HUDEP-2 (cell line): ENCODE measurements around the gene B4GALT3.

Experiments used
- DNase-seq, 76 experiments: peaks; one replicate each; lab custom pipeline; 2025; ENCODE audit not compliant: unreplicated experiment in 76 of 76; lab: John Stamatoyannopoulos, UW

B4GALT3 gene

GRCh38 chr1:161206411-161207140 lies 29.3 kb upstream of the B4GALT3 start:
- DNase-seq = no peak

DNA sequence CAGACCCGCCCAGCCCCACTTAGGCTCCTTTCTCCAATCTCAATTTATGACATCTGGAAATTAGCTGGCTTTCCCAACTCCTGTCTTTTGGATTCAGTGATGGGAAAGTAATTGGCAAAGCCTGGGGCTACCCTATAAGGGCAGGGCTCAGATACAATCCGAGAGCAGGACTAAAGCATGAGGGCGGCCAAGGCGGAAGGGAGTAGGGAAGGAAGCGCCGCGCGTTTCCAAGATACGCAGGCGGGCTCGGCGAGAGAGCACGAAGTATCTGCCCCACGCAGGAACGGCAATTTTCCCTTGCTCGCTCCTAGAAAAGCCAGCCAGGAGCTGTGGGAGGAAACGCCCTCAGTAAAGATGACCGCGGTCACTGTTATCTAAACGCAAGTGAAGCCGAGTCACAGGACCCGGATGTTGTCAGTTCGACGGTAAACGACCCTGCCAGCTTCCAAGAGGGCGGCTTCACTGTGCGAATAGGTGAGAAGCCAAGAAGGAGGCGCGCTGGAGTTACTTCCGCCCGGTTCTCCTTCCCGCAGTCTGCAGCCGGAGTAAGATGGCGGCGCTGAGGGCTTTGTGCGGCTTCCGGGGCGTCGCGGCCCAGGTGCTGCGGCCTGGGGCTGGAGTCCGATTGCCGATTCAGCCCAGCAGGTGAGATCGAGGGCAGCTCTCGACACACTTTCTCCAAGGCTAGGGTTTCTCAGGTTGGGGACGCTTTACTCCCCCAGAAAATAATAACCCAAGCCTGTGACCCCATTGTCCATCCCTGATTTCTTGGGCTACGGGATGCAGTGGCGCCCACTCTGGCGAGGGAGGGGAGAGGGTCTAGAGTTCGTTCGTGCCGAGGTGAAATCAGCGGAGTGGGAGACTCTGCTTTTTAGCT lies 24.8 kb upstream of the B4GALT3 start, which contains the start of gene NDUFS2:
TSS of gene NDUFS2 (plus strand) at position 532 of the 877 bp plus-strand sequence. CDS start at position 551, 19 bp downstream.
- peak in 75 of 76 experiments; percentile 40 to 98 (median 94) for DNase-seq

DNA sequence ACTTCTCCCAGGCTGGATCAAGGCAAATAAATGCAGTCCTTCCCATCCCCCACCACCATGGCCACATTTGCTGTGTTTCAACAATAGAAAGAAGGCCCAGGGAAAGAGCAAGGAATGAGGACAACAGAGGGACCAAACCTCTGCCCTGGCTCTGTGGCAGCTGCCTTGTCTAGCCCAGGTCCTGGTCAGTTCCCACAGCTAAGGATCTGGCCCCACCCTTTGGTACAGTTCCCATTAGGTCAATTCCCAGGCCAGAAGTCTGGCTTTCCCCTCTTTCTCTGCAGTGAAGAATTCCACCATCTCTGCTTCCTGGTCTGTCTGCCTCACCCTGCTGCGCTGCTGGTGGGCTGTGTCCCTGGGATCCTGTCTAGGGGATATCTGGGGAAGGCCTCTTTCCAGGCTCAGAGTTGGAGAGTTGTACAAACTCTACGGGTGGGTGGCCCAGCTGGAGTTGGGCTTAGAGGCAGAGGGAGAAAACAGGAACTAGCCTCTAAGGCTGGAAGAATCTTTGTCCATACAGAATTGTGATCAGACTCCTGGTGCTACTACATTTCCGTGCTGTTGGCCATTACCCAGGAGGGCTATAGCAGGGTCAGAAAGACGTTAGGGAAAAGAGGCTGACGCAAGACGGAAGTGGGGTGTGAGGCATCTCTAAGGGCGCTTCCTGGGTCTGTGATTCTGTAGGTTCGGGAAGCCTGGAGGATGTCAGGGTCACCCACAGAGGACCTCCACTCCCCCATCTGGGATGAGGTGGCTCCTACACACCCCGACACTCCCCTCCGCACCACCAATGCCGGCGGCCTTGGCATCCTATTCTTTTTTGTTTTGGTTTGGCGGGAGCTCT lies 23.9 kb upstream of the B4GALT3 start:
- peak in 2 of 76 experiments; percentile 7 to 17 for DNase-seq

GRCh38 chr1:161200421-161200991 lies 23.2 kb upstream of the B4GALT3 start:
- no peak for DNase-seq

GRCh38 chr1:161199506-161200139 lies 22.3 kb upstream of the B4GALT3 start:
- no peak for DNase-seq

DNA sequence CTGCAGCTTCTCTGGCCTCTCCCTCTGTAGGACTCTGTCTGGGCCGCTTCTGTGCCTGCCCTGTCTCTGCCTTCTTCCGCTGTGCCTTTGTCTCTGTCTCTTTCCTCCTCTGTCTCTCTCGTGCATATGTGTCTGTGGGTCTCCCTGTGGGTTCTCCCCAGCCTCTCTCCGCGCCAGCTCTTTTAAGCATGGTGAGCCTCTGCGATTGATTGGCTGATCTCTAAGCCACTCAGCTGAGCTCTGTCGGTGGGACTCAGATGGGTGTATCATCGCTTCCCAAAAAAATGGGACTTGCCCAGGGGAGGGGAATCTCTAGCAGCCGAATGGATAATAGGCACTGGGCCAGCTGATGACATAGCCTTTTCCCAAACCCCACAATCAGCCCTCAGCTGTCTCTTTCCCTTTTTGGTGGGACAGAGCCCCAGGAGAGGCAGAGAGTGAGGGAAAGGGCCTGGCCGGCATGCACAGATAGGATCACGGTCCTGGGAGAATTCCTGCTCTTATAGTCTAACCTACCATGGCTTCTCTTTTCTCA lies 21.7 kb upstream of the B4GALT3 start, which contains the start of gene ADAMTS4:
TSS of gene ADAMTS4 (minus strand) at position 158 of the 535 bp plus-strand sequence. CDS start 427 bp downstream, outside the sequence.
- no peak for DNase-seq

DNA sequence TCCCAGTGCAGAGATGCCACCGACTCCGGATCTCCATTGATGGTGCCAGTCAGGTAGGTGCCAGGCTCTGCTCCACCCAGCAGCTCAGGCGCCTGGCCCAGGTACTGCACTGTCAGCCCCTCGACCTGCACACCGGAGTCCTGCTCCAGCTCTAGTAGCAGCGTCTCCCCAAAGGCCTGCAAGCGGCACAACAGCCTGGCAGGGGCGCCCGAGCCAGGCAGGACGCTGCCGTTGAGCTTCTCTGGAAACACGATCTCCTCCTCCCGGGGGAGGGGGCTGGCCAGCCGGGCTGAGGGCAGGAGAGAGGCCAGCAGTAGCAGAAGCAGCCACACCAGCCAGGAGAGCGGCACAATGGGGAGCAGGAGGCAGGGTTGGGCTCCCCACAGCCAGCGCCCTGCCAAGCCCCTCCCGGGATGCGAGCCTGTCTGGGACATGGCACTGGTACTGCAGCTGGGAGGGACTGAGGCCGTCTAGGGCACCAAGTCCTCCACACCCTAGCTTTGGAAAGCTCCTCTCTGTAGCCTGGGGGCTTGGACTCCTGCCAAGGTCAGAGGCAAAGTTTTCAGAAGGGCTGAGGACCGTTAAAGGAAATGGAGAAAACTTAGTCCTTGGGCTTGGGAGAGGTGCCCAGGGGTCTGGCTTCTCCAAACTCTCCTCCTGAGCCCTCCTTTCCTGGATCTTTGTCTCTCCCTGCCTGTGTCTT lies 21.0 kb upstream of the B4GALT3 start:
- DNase-seq = peak in 15 of 76 experiments; percentile 6 to 57 (median 21)

DNA sequence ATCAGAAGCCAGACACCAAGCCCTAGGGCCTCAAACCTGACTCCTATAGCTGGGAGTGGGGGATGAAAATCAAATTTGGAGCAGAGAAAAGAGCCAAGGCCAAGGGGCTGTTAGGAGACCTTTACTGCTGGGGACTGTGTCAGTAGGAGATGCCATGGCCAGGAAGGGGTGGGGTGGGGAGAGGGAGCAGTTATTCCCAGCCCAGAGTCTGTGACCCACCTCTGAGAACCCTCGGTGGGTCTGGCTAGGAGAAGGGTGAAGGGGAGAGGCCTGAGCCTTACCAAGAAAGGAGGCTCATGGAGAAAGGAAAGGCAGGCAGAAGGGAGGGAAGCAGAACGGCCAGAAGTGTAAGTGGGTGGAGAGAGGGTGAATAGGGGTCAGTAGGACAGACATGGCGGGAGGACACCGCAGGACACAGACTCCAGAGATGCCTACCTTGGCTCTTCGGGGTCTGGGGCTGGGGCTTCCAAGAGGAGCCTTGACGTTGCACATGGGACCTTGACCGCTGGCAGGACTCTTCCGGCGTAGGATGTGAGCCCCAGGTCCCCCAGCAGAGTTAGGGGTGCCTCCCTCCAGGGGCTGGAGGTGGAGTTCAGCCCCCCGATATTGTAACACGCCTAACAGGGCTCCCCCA lies 20.4 kb upstream of the B4GALT3 start:
- no peak for DNase-seq

DNA sequence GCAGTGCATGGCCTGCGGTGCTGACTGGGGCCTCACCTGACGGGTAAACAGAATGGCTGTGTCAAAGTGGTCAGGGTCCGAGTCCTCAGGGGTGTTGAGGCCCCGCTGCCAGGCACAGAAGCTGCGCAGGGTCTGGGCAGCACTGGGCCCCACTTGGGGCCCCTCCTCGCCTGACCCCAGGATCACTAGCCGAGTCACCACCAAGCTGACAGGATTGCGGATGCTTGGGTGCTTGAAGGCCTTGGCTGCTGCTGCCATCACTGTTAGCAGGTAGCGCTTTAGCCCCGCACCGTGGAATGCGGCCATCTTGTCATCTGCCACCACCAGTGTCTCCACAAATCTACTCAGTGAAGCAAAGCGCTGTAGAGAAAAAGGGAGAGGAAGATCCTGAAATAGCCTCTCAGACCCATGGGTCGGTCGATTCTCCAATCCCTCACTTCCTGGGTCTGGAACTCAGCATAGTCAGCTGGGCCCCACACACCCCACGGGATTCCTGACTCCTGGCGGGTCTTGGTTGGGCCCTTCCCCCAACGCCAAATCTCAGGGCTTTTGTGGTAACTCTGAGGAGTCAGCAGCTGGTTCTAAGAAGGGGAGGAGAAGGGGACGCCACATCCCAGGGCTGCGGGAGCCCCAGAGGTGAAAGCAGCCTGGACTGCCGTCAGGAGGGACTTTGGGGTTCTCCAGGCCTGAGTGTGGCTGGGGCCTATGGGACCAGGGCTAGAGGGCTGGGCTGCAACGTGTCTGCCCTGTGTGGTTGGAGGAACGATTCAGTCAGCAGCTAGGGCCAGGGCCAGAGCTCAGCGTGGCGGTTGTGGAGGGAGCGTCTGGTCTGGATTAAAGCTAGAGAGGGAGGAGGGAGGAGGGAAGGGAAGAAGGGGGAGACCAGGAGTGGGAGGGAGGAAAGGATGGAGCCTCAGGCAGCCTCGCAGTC lies 19.5 kb upstream of the B4GALT3 start:
- no peak for DNase-seq

GRCh38 chr1:161196111-161196510 lies 18.8 kb upstream of the B4GALT3 start:
- no peak for DNase-seq

DNA sequence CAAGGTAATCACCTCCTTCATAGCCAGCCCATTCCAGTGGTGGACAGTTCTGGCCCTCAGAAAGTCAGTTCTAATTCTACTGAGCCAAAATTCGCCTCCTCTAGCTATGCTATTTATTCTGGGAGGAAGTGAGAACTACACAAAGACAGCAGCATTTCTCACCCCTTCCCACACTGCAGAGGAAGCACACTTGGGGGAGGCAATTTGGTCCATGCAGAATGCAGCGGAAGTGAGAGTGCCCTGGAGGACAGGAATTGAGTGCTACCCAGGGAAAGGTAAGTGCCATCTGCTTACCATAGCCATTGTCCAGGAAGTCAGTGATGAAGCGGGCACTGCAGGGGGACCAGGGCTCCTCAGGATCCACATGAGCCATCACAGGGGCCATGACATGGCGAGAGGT lies 17.9 kb upstream of the B4GALT3 start:
- DNase-seq = no peak

- no peak for DNase-seq
Observed at GRCh38 chr1:161193561-161194235, 16.4 kb upstream of the B4GALT3 start.

DNA sequence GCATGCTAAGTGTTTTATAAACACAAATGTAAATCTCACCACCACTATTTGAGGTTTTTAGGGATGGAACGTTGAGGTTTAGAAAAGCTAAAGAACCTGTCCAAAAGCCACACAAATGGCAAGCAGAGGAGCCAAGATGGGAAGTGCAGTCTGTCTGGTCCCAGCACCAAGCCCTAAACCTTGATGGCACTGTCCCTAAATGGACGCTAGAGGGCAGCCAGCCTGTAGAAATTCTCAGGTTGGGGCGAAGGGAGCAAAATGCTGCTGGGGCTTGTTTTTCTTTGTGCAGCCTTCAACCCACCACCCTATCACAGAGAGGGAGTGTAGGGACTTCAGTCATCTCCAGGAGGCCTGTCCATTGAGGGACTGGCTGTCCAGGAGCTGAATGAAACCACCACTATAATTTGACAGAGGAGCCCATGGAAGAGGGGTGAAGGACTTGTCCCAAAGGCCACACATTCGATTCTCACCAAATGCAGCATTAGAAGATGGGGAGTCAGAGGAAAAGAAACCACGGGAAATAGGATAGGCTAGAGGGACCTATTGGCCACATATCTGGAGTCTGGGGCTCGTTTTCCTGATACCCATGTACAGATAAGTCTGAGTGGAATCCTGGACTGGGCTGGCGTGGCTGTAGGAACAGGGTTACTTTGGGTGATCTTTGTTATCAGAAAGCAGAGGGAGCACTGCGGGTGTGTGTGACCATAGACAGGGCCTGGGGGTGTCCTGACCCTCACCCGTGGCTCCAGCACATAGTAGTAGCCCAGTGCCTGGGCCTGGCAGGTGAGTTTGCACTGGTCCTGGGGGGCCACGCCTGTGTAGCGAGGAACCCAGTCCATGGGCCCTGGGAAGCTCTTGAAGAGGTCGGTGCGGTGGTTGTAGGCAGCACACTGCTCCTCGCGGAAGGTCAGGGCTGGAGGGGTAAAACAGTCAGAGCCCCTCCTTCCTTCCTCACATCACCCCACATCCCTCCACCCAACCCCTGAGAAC lies 15.5 kb upstream of the B4GALT3 start:
- peak in 59 of 76 experiments; percentile 5 to 74 (median 36) for DNase-seq

DNA sequence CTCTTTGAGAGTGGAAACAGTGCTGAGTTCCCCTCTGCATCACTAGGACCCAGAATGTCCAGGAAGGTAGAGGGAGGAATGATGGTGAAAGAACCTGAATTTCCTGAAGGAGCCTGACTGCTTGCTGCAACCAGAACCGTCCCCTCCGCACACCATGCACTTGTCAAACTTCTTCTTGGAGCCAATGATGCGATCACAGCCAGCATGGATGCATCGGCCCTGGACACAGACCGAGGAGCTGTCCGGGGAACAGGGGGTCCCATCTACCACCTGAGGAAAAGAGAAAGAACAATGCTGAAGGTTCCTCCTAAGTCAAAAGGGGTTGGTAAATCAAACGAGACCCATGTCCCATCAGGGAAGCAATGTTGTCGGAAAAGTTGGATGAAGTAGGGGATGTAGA lies 14.7 kb upstream of the B4GALT3 start:
- no peak for DNase-seq

GRCh38 chr1:161190962-161191521 lies 13.7 kb upstream of the B4GALT3 start:
- no peak for DNase-seq
